Spleen (tissue), 7 donors: ENCODE data around the gene MIDN.
A peak's percentile ranks its signal among the peaks of the same experiment; 100 is the strongest.

ENCODE experiments used
- POLR2AphosphoS5 ChIP-seq, 3 donors: sonication (generic); formaldehyde crosslinking; IDR thresholded peaks; one replicate each; pipeline ENCODE4 v1.5.1; 2017; ENCODE audit warnings: antibody characterized with exemption in 3 of 3
- TF ChIP-seq, protein P1 (sequence below), 11 experiments: fragments of 200-600 bp in 7 of 11; fragments of 450-650 bp in 4 of 11; sonication (generic) in 4 of 11; IDR thresholded peaks in 8 of 11; conservative IDR thresholded peaks in 3 of 11; 1 replicate in 7 of 11; 2 replicates in 4 of 11; pipeline versions ENCODE4 v1.4.0 to v1.8.0; 2016 to 2021; ENCODE audit warnings: antibody characterized with exemption in 11 of 11, inconsistent platforms in 4 of 11, mild to moderate bottlenecking in 1 of 11
- donor health status: DM: no; HTN: no; CAD: no; lungs with moderate emphysema.
- donor health status: DM: no; HTN: no; CAD: no.
- donor health status: DM: no; HTN: no; CAD: no.

- TF ChIP-seq, protein P1, sequence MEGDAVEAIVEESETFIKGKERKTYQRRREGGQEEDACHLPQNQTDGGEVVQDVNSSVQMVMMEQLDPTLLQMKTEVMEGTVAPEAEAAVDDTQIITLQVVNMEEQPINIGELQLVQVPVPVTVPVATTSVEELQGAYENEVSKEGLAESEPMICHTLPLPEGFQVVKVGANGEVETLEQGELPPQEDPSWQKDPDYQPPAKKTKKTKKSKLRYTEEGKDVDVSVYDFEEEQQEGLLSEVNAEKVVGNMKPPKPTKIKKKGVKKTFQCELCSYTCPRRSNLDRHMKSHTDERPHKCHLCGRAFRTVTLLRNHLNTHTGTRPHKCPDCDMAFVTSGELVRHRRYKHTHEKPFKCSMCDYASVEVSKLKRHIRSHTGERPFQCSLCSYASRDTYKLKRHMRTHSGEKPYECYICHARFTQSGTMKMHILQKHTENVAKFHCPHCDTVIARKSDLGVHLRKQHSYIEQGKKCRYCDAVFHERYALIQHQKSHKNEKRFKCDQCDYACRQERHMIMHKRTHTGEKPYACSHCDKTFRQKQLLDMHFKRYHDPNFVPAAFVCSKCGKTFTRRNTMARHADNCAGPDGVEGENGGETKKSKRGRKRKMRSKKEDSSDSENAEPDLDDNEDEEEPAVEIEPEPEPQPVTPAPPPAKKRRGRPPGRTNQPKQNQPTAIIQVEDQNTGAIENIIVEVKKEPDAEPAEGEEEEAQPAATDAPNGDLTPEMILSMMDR (IDR thresholded peaks at IDR 0.05 in 8 of 11, conservative IDR thresholded peaks at IDR 0.05 in 3 of 11): no peak
- TF ChIP-seq POLR2AphosphoS5 (IDR thresholded peaks at IDR 0.05): peak in 2 of 3 donors; percentile 27 to 45
Observed at GRCh38 chr19:1270854-1271527, 22.6 kb downstream of the MIDN start.
